GM11168 (cell line): Measurements from ENCODE around the gene AQP6.

ENCODE experiments used
- in situ Hi-C: fragments of 300-500 bp; cut with MboI; formaldehyde crosslinking; loops from one replicate; pipeline ENCODE4 v1.12.0; 2022; ENCODE audit warnings: low sequenced_read_pairs; ENCODE audit not compliant: unreplicated experiment

The AQP6 gene

GRCh38 chr12:49967777-49968250, 4.9 kb upstream of the AQP6 start:
- in situ Hi-C loops, result no loop called here

- in situ Hi-C loops, result no loop called here
These were observed 4.3 kb upstream of the AQP6 start for GRCh38 chr12:49968471-49968870.

- in situ Hi-C loops, result no loop called here
These were observed 3.7 kb upstream of the AQP6 start for GRCh38 chr12:49969027-49969426.

- in situ Hi-C loops, result no loop called here
These were observed 2.9 kb upstream of the AQP6 start for GRCh38 chr12:49969651-49970429.

- in situ Hi-C loops, result no loop called here
These were observed 2.1 kb upstream of the AQP6 start for GRCh38 chr12:49970658-49971057.

GRCh38 chr12:49971141-49971540, 1.6 kb upstream of the AQP6 start:
- in situ Hi-C loops, result no loop called here

GRCh38 chr12:49972129-49972528, 618 bp upstream of the AQP6 start:
- in situ Hi-C loops, result no loop called here

GRCh38 chr12:49973361-49973830, 649 bp downstream of the AQP6 start:
- in situ Hi-C loops, result no loop called here

GRCh38 chr12:49974231-49974675, 1.5 kb downstream of the AQP6 start:
- in situ Hi-C loops, result no loop called here

- in situ Hi-C loops, result loop anchor here (5.0 kb wide), 1 partner anchor 83 kb away; the partner anchor contains the start of gene ASIC1
These were observed 2.0 kb downstream of the AQP6 start for GRCh38 chr12:49974677-49975317.

- in situ Hi-C loops, result loop anchor here (5.0 kb wide), 1 partner anchor 82 kb away; the partner anchor contains the start of gene ASIC1
These were observed 2.6 kb downstream of the AQP6 start for GRCh38 chr12:49975318-49975761.

- in situ Hi-C loops, result loop anchor here (5.0 kb wide), 1 partner anchor 81 kb away; the partner anchor contains the start of gene ASIC1
These were observed 3.8 kb downstream of the AQP6 start for GRCh38 chr12:49976557-49976956.

GRCh38 chr12:49978125-49978524, 5.4 kb downstream of the AQP6 start:
- in situ Hi-C loops, result loop anchor here (5.0 kb wide), 1 partner anchor 79 kb away; the partner anchor contains the start of gene ASIC1

- in situ Hi-C loops, result loop anchor here (5.0 kb wide), 1 partner anchor 78 kb away; the partner anchor contains the start of gene ASIC1
These were observed 6.4 kb downstream of the AQP6 start for GRCh38 chr12:49979016-49979586.

- in situ Hi-C loops, result loop anchor here (5.0 kb wide), 1 partner anchor 78 kb away; the partner anchor contains the start of gene ASIC1
These were observed 7.0 kb downstream of the AQP6 start for GRCh38 chr12:49979791-49980190.

- in situ Hi-C loops, result no loop called here
These were observed 8.0 kb downstream of the AQP6 start for GRCh38 chr12:49980501-49981349.

- in situ Hi-C loops, result no loop called here
These were observed 9.7 kb downstream of the AQP6 start for GRCh38 chr12:49982246-49983087.

- in situ Hi-C loops, result no loop called here
These were observed 11.1 kb downstream of the AQP6 start for GRCh38 chr12:49983892-49984291.
